Measurements from ENCODE around the gene MRTFA.

The MRTFA gene

DNA sequence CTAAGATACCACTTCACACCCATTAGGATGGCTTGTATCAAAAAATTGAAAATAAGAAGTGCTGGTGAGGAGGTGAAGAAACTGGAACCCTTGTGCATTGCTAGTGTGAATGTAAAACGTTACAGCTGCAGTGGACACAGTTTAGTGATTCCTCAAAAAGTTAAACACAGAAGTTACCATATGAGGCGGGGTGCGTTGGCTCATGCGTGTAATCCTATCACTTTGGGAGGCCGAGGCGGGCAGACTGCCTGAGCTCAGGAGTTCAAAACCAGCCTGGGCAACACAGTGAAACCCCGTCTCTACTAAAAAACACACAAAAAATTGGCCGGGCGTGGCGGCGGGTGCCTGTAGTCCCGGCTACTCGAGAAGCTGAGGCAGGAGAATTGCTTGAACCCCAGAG is 222.6 kb downstream of the MRTFA start:
- no peaks in the 10 kb centered on the region for H3K4me1 ChIP-seq (ENCODE audit: control insufficient read depth, insufficient read depth, low read length)
- no peak overlapping the region for H3K4me3 ChIP-seq (ENCODE audit: low read depth, low read length)
- no peaks in the 10 kb centered on the region for H3K27me3 ChIP-seq (ENCODE audit: control insufficient read depth, insufficient read depth, low read length)
- H3K36me3 ChIP-seq (ENCODE audit: control insufficient read depth, insufficient read depth, low read length) = peaks cover 60% of the 10 kb centered on the region
- H3K9me3 ChIP-seq (ENCODE audit: control insufficient read depth, insufficient read depth, low read length) = no peaks in the 10 kb centered on the region
- H3K27ac ChIP-seq (ENCODE audit: low read depth, low read length) = no peak overlapping the region
- no peak overlapping the region for H3K9ac ChIP-seq (ENCODE audit: low read depth, low read length)

DNA sequence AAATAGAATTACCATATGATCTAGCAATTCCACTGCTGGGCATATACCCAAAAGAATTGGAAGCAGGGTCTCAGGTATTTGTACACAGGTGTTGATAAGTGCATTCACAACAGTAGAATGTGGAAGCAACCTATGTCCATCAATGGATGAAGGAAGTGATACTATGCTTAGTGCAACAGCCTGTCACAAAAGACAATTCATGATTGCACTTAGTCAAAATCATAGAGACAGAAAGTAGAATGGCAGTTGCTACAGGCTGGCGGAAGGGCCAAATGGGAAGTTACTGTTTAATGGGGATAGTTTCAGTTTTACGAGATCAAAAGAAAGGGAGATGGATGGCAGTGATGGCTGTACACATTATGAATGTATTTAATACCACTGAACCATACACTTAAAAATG is 224.1 kb downstream of the MRTFA start:
- no peaks in the 10 kb centered on the region for H3K27me3 ChIP-seq (ENCODE audit: control insufficient read depth, insufficient read depth, low read length)
- no peaks in the 10 kb centered on the region for H3K4me1 ChIP-seq (ENCODE audit: control insufficient read depth, insufficient read depth, low read length)
- H3K9me3 ChIP-seq (ENCODE audit: control insufficient read depth, insufficient read depth, low read length) = no peaks in the 10 kb centered on the region
- no peak overlapping the region for H3K27ac ChIP-seq (ENCODE audit: low read depth, low read length)
- no peak overlapping the region for H3K4me3 ChIP-seq (ENCODE audit: low read depth, low read length)
- H3K9ac ChIP-seq (ENCODE audit: low read depth, low read length) = no peak overlapping the region
- peaks cover 63% of the 10 kb centered on the region for H3K36me3 ChIP-seq (ENCODE audit: control insufficient read depth, insufficient read depth, low read length)

DNA sequence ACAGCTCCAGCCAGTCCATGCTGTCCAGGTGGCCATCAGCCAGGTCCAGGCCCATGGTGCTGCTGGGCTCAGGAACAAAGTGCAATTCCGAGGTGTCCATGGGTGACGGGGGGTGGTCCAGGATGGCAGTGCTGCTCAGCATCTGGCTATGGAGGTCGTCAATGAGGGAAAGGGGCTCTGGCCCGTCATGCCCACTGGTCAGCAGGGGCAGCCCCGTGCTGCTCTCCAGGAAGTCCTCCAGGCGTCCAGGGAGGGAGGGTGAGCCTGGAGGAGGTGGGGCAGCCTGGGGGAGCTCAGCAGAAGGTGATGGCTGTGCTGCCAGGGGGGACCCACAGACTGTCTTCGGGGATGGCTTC is 225.0 kb downstream of the MRTFA start:
- no peaks in the 10 kb centered on the region for H3K9me3 ChIP-seq (ENCODE audit: control insufficient read depth, insufficient read depth, low read length)
- H3K27me3 ChIP-seq (ENCODE audit: control insufficient read depth, insufficient read depth, low read length) = no peaks in the 10 kb centered on the region
- no peak overlapping the region for H3K4me3 ChIP-seq (ENCODE audit: low read depth, low read length)
- H3K9ac ChIP-seq (ENCODE audit: low read depth, low read length) = no peak overlapping the region
- H3K4me1 ChIP-seq (ENCODE audit: control insufficient read depth, insufficient read depth, low read length) = no peaks in the 10 kb centered on the region
- H3K27ac ChIP-seq (ENCODE audit: low read depth, low read length) = no peak overlapping the region
- H3K36me3 ChIP-seq (ENCODE audit: control insufficient read depth, insufficient read depth, low read length) = peaks cover 66% of the 10 kb centered on the region

DNA sequence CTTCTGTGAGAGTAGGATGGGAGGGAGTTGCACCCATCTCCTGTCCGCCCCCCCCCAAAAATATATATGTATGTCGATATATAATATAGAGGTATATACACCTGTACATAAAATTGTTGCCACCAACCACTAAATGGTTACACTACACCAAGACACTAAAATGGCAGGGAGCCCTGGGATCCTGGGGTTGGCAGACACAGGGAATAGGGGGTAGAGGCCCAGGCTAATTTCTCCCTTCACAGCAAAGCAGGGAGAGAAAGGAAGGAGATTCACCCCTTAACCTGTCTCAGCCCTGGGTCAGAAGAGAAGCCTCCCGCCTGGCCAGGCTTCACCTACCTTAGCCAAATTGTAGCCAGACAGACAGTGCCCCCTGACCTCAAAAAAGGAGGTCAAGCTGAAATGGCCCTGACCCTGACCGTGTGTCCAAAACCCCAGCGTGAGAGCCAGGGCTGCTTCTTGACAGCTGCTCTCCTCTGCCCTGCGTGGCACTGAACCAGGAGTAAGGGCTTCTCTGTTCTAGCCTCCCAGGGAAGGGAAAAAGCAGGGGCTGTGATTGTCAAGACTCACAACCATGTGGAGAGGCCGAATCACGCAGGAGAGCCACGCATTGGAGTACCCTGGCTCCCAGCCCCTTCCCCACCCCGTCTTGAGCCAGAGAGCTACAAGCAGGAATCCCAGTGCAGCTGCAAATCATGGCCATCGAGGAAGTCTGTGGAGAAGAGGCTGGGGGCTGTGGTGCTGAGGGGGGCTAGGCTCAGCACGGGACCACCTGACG is 225.6 kb downstream of the MRTFA start:
- Histone ChIP-seq H3K27ac (ENCODE audit: low read depth, low read length) (no peak overlapping the region), H3K36me3 (ENCODE audit: control insufficient read depth, insufficient read depth, low read length) (peaks cover 67% of the 10 kb centered on the region), H3K9ac (ENCODE audit: low read depth, low read length) (no peak overlapping the region), H3K4me1 (ENCODE audit: control insufficient read depth, insufficient read depth, low read length) (no peaks in the 10 kb centered on the region), H3K4me3 (ENCODE audit: low read depth, low read length) (no peak overlapping the region), H3K9me3 (ENCODE audit: control insufficient read depth, insufficient read depth, low read length) (no peaks in the 10 kb centered on the region), H3K27me3 (ENCODE audit: control insufficient read depth, insufficient read depth, low read length) (no peaks in the 10 kb centered on the region)

DNA sequence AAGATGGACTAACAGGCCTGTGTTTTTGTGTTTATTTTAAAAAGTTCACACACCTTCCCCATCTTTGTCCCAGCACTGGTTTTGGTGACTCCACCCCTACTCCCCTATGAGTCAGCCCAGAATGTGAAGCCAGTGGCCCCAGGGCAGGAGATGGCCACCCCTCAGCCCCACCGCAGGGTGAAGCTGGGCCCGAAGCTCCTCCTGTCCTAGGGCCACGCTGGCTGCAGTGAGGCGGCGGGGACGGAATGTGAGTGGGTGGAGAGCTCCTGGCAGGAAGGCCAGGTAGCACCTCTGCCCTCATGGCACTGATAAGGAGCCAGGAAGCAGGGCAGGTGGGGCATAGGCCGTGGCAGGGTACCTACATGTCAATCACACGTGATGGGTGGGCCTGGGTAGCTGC is 226.2 kb downstream of the MRTFA start:
- H3K36me3 ChIP-seq (ENCODE audit: control insufficient read depth, insufficient read depth, low read length) = peaks cover 72% of the 10 kb centered on the region
- no peaks in the 10 kb centered on the region for H3K9me3 ChIP-seq (ENCODE audit: control insufficient read depth, insufficient read depth, low read length)
- no peak overlapping the region for H3K9ac ChIP-seq (ENCODE audit: low read depth, low read length)
- no peaks in the 10 kb centered on the region for H3K27me3 ChIP-seq (ENCODE audit: control insufficient read depth, insufficient read depth, low read length)
- no peak overlapping the region for H3K4me3 ChIP-seq (ENCODE audit: low read depth, low read length)
- H3K27ac ChIP-seq (ENCODE audit: low read depth, low read length) = no peak overlapping the region
- H3K4me1 ChIP-seq (ENCODE audit: control insufficient read depth, insufficient read depth, low read length) = no peaks in the 10 kb centered on the region

DNA sequence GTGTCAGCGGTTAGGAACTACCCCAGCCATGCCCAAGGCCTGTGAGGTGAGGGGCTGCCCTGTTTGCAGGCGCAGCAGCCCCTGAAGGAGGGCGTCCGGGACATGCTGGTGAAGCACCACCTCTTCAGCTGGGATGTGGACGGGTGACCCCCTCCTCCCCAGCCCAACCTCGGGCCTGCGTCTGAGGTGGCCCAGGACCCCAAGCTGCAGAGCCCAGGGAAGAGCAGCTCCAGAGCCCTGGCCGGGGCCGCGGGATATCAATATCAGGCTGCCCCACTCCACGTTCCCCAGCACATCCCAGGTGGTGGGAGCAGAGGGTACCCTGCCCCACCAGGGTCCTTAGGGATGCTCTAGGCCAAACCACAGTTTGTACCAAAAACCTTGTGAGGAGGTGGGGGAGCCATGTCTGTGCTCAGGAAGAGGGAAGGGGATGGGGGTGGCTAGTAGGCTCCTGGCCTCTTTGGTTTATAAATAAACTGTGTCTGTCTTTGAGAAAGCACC is 226.9 kb downstream of the MRTFA start:
- Histone ChIP-seq H3K4me3 (ENCODE audit: low read depth, low read length) (no peak overlapping the region), H3K27me3 (ENCODE audit: control insufficient read depth, insufficient read depth, low read length) (no peaks in the 10 kb centered on the region), H3K27ac (ENCODE audit: low read depth, low read length) (no peak overlapping the region), H3K4me1 (ENCODE audit: control insufficient read depth, insufficient read depth, low read length) (no peaks in the 10 kb centered on the region), H3K9me3 (ENCODE audit: control insufficient read depth, insufficient read depth, low read length) (no peaks in the 10 kb centered on the region), H3K36me3 (ENCODE audit: control insufficient read depth, insufficient read depth, low read length) (peaks cover 78% of the 10 kb centered on the region), H3K9ac (ENCODE audit: low read depth, low read length) (no peak overlapping the region)

DNA sequence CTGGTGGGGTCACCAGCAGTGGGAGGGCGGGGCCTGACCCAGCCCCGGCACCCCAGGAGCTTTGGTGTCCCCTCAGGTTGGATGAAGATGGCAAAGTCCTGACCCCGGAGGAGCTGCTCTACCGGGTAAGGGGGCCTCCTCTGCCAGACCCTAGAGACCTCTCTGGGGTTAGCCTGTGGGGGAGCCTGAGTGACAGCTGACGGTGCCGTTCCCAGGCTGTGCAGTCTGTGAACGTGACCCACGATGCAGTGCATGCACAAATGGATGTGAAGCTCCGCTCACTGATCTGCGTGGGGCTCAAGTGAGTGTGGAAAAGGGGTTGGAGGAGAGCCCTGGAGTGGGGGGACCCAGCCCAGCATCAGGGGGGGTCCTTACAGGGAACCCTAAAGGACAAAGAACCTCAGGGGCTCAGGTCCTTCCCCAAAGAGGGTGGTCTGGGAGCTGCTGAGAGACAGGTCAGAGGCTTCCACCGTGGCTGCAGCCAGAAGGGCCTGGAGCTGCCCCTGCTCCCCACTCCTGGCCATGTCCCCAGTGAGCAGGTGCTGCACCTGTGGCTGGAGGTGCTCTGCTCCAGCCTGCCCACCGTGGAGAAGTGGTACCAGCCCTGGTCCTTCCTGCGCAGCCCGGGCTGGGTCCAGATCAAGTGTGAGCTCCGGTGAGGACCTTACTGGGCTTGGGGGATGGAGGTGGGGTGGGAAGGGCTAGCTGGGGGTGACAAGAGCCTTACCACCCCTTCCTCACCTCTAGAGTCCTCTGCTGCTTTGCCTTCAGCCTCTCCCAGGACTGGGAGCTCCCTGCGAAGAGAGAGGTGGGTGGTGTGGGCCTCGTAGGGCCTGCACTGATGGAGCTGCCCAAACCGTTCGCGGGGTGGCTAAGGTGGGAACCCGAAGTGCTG is 227.6 kb downstream of the MRTFA start:
- Histone ChIP-seq H3K27ac (ENCODE audit: low read depth, low read length) (no peak overlapping the region), H3K4me1 (ENCODE audit: control insufficient read depth, insufficient read depth, low read length) (no peaks in the 10 kb centered on the region), H3K4me3 (ENCODE audit: low read depth, low read length) (no peak overlapping the region), H3K9ac (ENCODE audit: low read depth, low read length) (no peak overlapping the region), H3K36me3 (ENCODE audit: control insufficient read depth, insufficient read depth, low read length) (peaks cover 84% of the 10 kb centered on the region), H3K9me3 (ENCODE audit: control insufficient read depth, insufficient read depth, low read length) (no peaks in the 10 kb centered on the region), H3K27me3 (ENCODE audit: control insufficient read depth, insufficient read depth, low read length) (no peaks in the 10 kb centered on the region)

DNA sequence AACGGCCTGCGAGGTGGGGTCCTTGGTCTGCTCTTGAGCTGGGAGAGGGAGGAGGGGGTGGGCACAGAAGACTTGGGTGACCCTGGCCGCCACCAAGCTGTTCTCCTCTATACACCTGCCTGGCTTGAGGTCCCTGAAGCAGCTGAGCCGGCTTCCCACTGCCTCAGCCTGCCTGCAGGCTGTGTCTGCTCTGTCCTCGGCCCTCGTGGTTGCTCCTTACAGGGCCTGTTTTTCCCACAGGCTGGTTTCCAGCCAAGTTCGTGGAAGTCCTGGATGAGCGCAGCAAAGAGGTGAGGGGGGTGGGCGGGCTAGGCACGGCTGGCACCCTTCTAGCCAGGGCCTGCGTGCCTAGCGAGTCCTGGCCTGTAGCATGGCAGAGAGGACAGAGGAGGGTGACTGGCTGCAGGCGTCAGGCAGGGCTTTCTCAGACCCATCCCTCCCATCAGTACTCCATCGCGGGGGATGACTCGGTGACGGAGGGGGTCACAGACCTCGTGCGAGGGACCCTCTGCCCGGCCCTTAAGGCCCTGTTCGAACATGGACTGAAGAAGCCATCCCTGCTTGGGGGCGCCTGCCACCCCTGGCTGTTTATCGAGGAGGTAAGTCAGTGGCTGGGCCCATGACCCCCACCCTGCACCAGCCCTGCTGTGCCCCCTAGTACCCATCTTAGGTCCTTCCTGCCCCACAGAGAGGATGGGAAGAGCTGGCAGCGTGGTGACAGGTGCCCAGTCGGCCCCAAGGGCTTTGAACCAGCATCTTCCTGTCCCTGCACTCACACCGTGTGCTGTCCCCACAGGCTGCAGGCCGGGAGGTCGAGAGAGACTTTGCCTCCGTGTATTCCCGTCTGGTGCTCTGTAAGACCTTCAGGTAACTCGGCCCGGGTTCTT is 228.4 kb downstream of the MRTFA start:
- H3K9ac ChIP-seq (ENCODE audit: low read depth, low read length) = no peak overlapping the region
- no peaks in the 10 kb centered on the region for H3K27me3 ChIP-seq (ENCODE audit: control insufficient read depth, insufficient read depth, low read length)
- no peaks in the 10 kb centered on the region for H3K9me3 ChIP-seq (ENCODE audit: control insufficient read depth, insufficient read depth, low read length)
- no peak overlapping the region for H3K27ac ChIP-seq (ENCODE audit: low read depth, low read length)
- H3K4me3 ChIP-seq (ENCODE audit: low read depth, low read length) = no peak overlapping the region
- H3K4me1 ChIP-seq (ENCODE audit: control insufficient read depth, insufficient read depth, low read length) = no peaks in the 10 kb centered on the region
- peaks cover 81% of the 10 kb centered on the region for H3K36me3 ChIP-seq (ENCODE audit: control insufficient read depth, insufficient read depth, low read length)

DNA sequence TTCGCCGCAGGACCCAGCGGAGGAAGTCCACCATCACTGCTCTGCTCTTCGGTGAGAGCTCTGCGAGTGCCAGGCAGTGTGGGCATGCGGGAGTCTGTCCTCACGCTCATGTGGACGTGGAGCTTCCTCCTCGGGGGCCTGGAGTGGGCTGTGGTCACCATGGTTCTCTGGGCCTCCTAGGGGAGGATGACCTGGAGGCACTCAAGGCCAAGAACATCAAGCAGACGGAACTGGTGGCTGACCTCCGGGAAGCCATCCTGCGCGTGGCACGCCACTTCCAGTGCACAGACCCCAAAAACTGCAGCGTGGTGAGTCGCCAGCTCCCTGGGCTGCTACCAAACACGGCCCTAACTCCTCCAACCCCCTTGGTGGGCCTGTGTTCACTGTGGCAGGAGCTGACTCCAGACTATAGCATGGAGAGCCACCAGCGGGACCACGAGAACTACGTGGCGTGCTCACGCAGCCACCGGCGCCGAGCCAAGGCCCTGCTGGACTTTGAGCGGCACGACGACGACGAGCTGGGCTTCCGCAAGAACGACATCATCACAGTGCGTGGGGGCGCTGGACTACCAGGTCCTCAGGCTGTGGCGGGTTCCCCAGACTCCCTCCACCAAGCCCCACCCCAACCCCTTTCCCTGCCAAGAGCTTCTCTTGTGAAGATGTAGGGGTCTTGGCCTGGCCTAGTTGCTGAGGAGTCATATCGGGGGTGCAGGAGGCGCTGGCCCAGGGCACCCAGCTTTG is 229.3 kb downstream of the MRTFA start:
- Histone ChIP-seq H3K36me3 (ENCODE audit: control insufficient read depth, insufficient read depth, low read length) (peaks cover 79% of the 10 kb centered on the region), H3K4me3 (ENCODE audit: low read depth, low read length) (no peak overlapping the region)

More for the DNA sequence above, 229.3 kb downstream of the MRTFA start:
- Histone ChIP-seq H3K9ac (ENCODE audit: low read depth, low read length) (no peak overlapping the region), H3K4me1 (ENCODE audit: control insufficient read depth, insufficient read depth, low read length) (no peaks in the 10 kb centered on the region), H3K27ac (ENCODE audit: low read depth, low read length) (no peak overlapping the region), H3K9me3 (ENCODE audit: control insufficient read depth, insufficient read depth, low read length) (no peaks in the 10 kb centered on the region), H3K27me3 (ENCODE audit: control insufficient read depth, insufficient read depth, low read length) (no peaks in the 10 kb centered on the region)

Measured in HUES48 (cell line).